WTC11 (cell line): Measurements from ENCODE around the gene CLDN6. TPM values are rescaled to one million over a fixed set of nuclear protein-coding genes. Genes with fewer than 3 reads are reported as not detected.

Source experiments
- ATAC-seq: fragments of 200-7000 bp; cut with Tn5 transposase; 2 replicates; pipeline ENCODE4 v1.10.0; 2021; ENCODE audit warnings: mild to moderate bottlenecking, moderate library complexity
- CTCF ChIA-PET: fragments of 300-600 bp; sonication (Branson Sonifier 250); formaldehyde crosslinking; loops from one replicate; lab custom pipeline; 2021; ENCODE audit warnings: antibody characterized with exemption; lab: Charles Lee
- POLR2A ChIA-PET: fragments of 350-600 bp; sonication (Branson Sonifier 250); formaldehyde crosslinking; loops from one replicate; lab custom pipeline; 2021; ENCODE audit warnings: antibody characterized with exemption; lab: Charles Lee
- DNase-seq: peaks from one replicate; pipeline ENCODE4 v3.0.0; 2021; ENCODE audit warnings: low spot score
- H3K27ac Mint-ChIP-seq: 2 replicates; pipeline ENCODE4 v1.8.0; 2021; ENCODE audit warnings: mixed read lengths
- H3K27me3 Mint-ChIP-seq: 2 replicates; pipeline ENCODE4 v1.8.0; 2021; ENCODE audit warnings: low read depth, mild to moderate bottlenecking, moderate library complexity, mixed read lengths
- H3K36me3 Mint-ChIP-seq: 2 replicates; pipeline ENCODE4 v1.8.0; 2021; ENCODE audit warnings: mixed read lengths
- H3K4me1 Mint-ChIP-seq: 2 replicates; pipeline ENCODE4 v1.8.0; 2022; ENCODE audit warnings: mixed read lengths
- H3K4me3 Mint-ChIP-seq: 2 replicates; pipeline ENCODE4 v1.8.0; 2021; ENCODE audit warnings: mild to moderate bottlenecking, moderate library complexity, mixed read lengths
- H3K9me3 Mint-ChIP-seq: 2 replicates; pipeline ENCODE4 v1.8.0; 2021; ENCODE audit warnings: mixed read lengths
- ARID4B ChIP-seq: sonication (generic); formaldehyde crosslinking; IDR thresholded peaks from 2 replicates; pipeline ENCODE4 v1.8.0; 2023; ENCODE audit warnings: missing genetic modification reagents, mild to moderate bottlenecking, borderline replicate concordance
- CDX4 ChIP-seq: fragments of 250-450 bp; sonication (Bioruptor Pico); IDR thresholded peaks from 2 replicates; pipeline ENCODE4 v1.9.0; 2021; ENCODE audit warnings: moderate library complexity, mild to moderate bottlenecking, inconsistent platforms, borderline replicate concordance
- CTCF ChIP-seq: fragments of 200-600 bp; IDR thresholded peaks from 2 replicates; pipeline ENCODE4 v1.8.0; 2022; ENCODE audit warnings: antibody characterized with exemption
- GRHL2 ChIP-seq: fragments of 250-450 bp; sonication (Bioruptor Pico); IDR thresholded peaks from 2 replicates; pipeline ENCODE4 v1.8.0; 2022; ENCODE audit warnings: mild to moderate bottlenecking, moderate library complexity; ENCODE audit not compliant: insufficient replicate concordance, severe bottlenecking
- IRF2 ChIP-seq: sonication (generic); formaldehyde crosslinking; IDR thresholded peaks from 2 replicates; pipeline ENCODE4 v1.8.0; 2022; ENCODE audit warnings: low read depth, missing genetic modification reagents, borderline replicate concordance
- JAZF1 ChIP-seq: fragments of 250-450 bp; sonication (Bioruptor Pico); IDR thresholded peaks from 2 replicates; pipeline ENCODE4 v1.9.0; 2021; ENCODE audit warnings: moderate library complexity, mild to moderate bottlenecking, inconsistent platforms
- JUN ChIP-seq: sonication (generic); formaldehyde crosslinking; IDR thresholded peaks from 2 replicates; pipeline ENCODE4 v1.8.0; 2023; ENCODE audit warnings: mild to moderate bottlenecking, missing genetic modification reagents
- PRRX2 ChIP-seq: fragments of 250-450 bp; sonication (Bioruptor Pico); IDR thresholded peaks from 2 replicates; pipeline ENCODE4 v1.8.0; 2021; ENCODE audit warnings: mild to moderate bottlenecking
- RELA ChIP-seq: sonication (generic); formaldehyde crosslinking; IDR thresholded peaks from 2 replicates; pipeline ENCODE4 v1.8.1; 2022; ENCODE audit warnings: missing genetic modification reagents, mild to moderate bottlenecking, borderline replicate concordance
- SOX15 ChIP-seq: fragments of 250-450 bp; sonication (Bioruptor Pico); IDR thresholded peaks from 2 replicates; pipeline ENCODE4 v1.9.0; 2021; ENCODE audit warnings: mild to moderate bottlenecking
- STAT6 ChIP-seq: sonication (generic); formaldehyde crosslinking; conservative IDR thresholded peaks from 2 replicates; pipeline ENCODE4 v1.8.1; 2023; ENCODE audit warnings: mild to moderate bottlenecking, low read depth, missing genetic modification reagents, moderate library complexity
- USF1 ChIP-seq: sonication (generic); formaldehyde crosslinking; IDR thresholded peaks from 2 replicates; pipeline ENCODE4 v1.8.0; 2022; ENCODE audit warnings: mild to moderate bottlenecking, missing genetic modification reagents
- ZNF263 ChIP-seq: sonication (generic); formaldehyde crosslinking; IDR thresholded peaks from 2 replicates; pipeline ENCODE4 v1.8.1; 2022; ENCODE audit warnings: low read depth, mild to moderate bottlenecking, moderate library complexity, missing genetic modification reagents
- ZNF532 ChIP-seq: fragments of 250-450 bp; sonication (Bioruptor Pico); IDR thresholded peaks from 2 replicates; pipeline ENCODE4 v1.9.0; 2021; ENCODE audit warnings: mild to moderate bottlenecking, borderline replicate concordance
- total RNA-seq: library from RNA; stranded (reverse); gene quantifications from 3 replicates; pipeline ENCODE4 v1.2.3, GENCODE V29; 2021

The CLDN6 gene
- total RNA-seq, 1 experiment from 2014 or later = 746 TPM

- POLR2A ChIA-PET = interaction anchor here (17.1 kb wide), 1 partner anchor 9 kb away, joined by 502 read pairs; the partner anchor contains the start of gene CLDN9
These were observed 3.0 kb downstream of the CLDN6 start for GRCh38 chr16:3014971-3015370.

GRCh38 chr16:3013998-3014690, 3.8 kb downstream of the CLDN6 start:
- H3K27ac Mint-ChIP-seq = peak overlapping the region; percentile 86
- ATAC-seq (no peak), DNase-seq (no peak)
- no peaks in the 10 kb centered on the region for H3K9me3 Mint-ChIP-seq
- ChIA-PET POLR2A (interaction anchor here (0.6 to 17.1 kb wide), 4 partner anchors 8 to 37 kb away, joined by 3 to 502 read pairs (median 7); partner anchors contain the start of genes CLDN9, HCFC1R1 and THOC6), CTCF (interaction anchor here (0.7 to 3.0 kb wide), 11 partner anchors 9 to 115 kb away, joined by 3 to 35 read pairs (median 5); partner anchors contain the start of genes HCFC1R1, PAQR4 and THOC6)
- peak overlapping the region; percentile 93 for H3K4me3 Mint-ChIP-seq
- peaks cover 3% of the 10 kb centered on the region; the same call in 1 of the 2 replicates for H3K27me3 Mint-ChIP-seq
- peaks cover 21% of the 10 kb centered on the region for H3K36me3 Mint-ChIP-seq
- H3K4me1 Mint-ChIP-seq = peaks cover 68% of the 10 kb centered on the region
- no peak for TF ChIP-seq CTCF
- TF ChIP-seq USF1 (CRISPR knock-in tag) = no peak; the same call in 1 of the 2 replicates
- 0 out of 2 replicates have a peak, but pooled peaks have one; percentile 23 for TF ChIP-seq ARID4B (CRISPR knock-in tag)
- TF ChIP-seq PRRX2 = no peak; the same call in 1 of the 2 replicates
- TF ChIP-seq STAT6 (CRISPR knock-in tag) = no peak
- TF ChIP-seq RELA (CRISPR knock-in tag) = no peak
- TF ChIP-seq ZNF263 (CRISPR knock-in tag) = no peak

More at GRCh38 chr16:3014971-3015370, 3.0 kb downstream of the CLDN6 start:
- Mint-ChIP-seq H3K4me3 (peak overlapping the region; percentile 93), H3K27ac (peak overlapping the region; percentile 61; the same call in 1 of the 2 replicates), H3K4me1 (peaks cover 68% of the 10 kb centered on the region), H3K36me3 (peaks cover 21% of the 10 kb centered on the region), H3K9me3 (no peaks in the 10 kb centered on the region), H3K27me3 (peaks cover 4% of the 10 kb centered on the region; the same call in 1 of the 2 replicates)
- CTCF ChIA-PET = interaction anchor here (2.2 to 3.0 kb wide), 3 partner anchors 11 to 17 kb away, joined by 17 to 35 read pairs (median 18); no protein-coding TSS in a partner anchor
- ATAC-seq (no peak), DNase-seq (no peak)
- TF ChIP-seq RELA (CRISPR knock-in tag) (no peak), GRHL2 (no peak), IRF2 (no peak), JUN (no peak), JAZF1 (CRISPR knock-in tag) (no peak), SOX15 (CRISPR knock-in tag) (no peak), CDX4 (no peak), ZNF532 (CRISPR knock-in tag) (no peak)
- TF ChIP-seq, all 79 proteins: peak for 0
